HG03039 (cell line): ENCODE results near the gene SYCN.

Source experiments
- ATAC-seq: cut with Tn5 transposase; IDR thresholded peaks from one replicate; pipeline ENCODE4 v1.9.1; 2021; ENCODE audit warnings: mild to moderate bottlenecking, moderate library complexity; ENCODE audit not compliant: unreplicated experiment

The SYCN gene

GRCh38 chr19:39172700-39173501 lies 31.2 kb downstream of the SYCN start:
- no peak for ATAC-seq

GRCh38 chr19:39171479-39172465 lies 32.3 kb downstream of the SYCN start:
- ATAC-seq = no peak

GRCh38 chr19:39170386-39171231 lies 33.5 kb downstream of the SYCN start:
- no peak for ATAC-seq

GRCh38 chr19:39169143-39169810 lies 34.8 kb downstream of the SYCN start:
- ATAC-seq = no peak

- no peak for ATAC-seq
Measured at GRCh38 chr19:39168258-39169142, 35.6 kb downstream of the SYCN start.

GRCh38 chr19:39167461-39168257 lies 36.4 kb downstream of the SYCN start:
- no peak for ATAC-seq

- no peak for ATAC-seq
Measured at GRCh38 chr19:39166571-39167391, 37.3 kb downstream of the SYCN start.

GRCh38 chr19:39165857-39166256 lies 38.2 kb downstream of the SYCN start:
- ATAC-seq = no peak

- ATAC-seq = no peak
Measured at GRCh38 chr19:39164289-39164688, 39.8 kb downstream of the SYCN start.

- no peak for ATAC-seq
Measured at GRCh38 chr19:39163621-39164020, 40.4 kb downstream of the SYCN start.

- no peak for ATAC-seq
Measured at GRCh38 chr19:39162441-39163043, 41.5 kb downstream of the SYCN start.

- ATAC-seq = no peak
Measured at GRCh38 chr19:39160889-39161672, 43.0 kb downstream of the SYCN start.

GRCh38 chr19:39160523-39160861 lies 43.6 kb downstream of the SYCN start:
- ATAC-seq = no peak

- ATAC-seq = no peak
Measured at GRCh38 chr19:39158646-39159260, 45.3 kb downstream of the SYCN start.

- ATAC-seq = no peak
Measured at GRCh38 chr19:39157997-39158389, 46.1 kb downstream of the SYCN start.
